Heart left ventricle (tissue), 16 donors: ENCODE data around the gene ANKRD30B. TPM values are rescaled to one million over a fixed set of nuclear protein-coding genes. Genes with fewer than 3 reads are reported as not detected.
A peak's percentile ranks its signal among the peaks of the same experiment; 100 is the strongest.
"Not testable (repeated sequence)": the region's sequence is repeated elsewhere in the genome, so short reads cannot be mapped to it uniquely, and the experiment has no call there.

Source experiments
- ATAC-seq, 4 donors: fragments of 200-7000 bp; cut with Tn5 transposase; one replicate each; pipeline ENCODE4 v1.9.1; 2020 to 2022; ENCODE audit warnings: moderate library complexity in 4 of 4, mild to moderate bottlenecking in 3 of 4, moderate number of reproducible peaks in 1 of 4
- DNase-seq, 5 donors: peaks; one replicate each; pipeline ENCODE4 v3.0.0-alpha.2; 2020
- H3K27ac ChIP-seq, 12 donors: fragments of 200-600 bp; sonication (generic) in 4 of 12; one replicate each; pipeline versions ENCODE4 v1.5.0 to v1.8.0; 2016 to 2022; ENCODE audit warnings: mild to moderate bottlenecking in 2 of 12
- H3K27me3 ChIP-seq, 9 donors: fragments of 200-600 bp; sonication (generic) in 2 of 9; one replicate each; pipeline versions ENCODE4 v1.5.1 to v1.8.0; 2016 to 2022; ENCODE audit warnings: mild to moderate bottlenecking in 3 of 9
- H3K36me3 ChIP-seq, 9 donors: fragments of 200-600 bp; sonication (generic) in 2 of 9; one replicate each; pipeline versions ENCODE4 v1.5.0 to v1.8.0; 2018 to 2022; ENCODE audit warnings: mild to moderate bottlenecking in 2 of 9
- H3K4me1 ChIP-seq, 12 donors: fragments of 200-600 bp; sonication (generic) in 4 of 12; one replicate each; pipeline versions ENCODE4 v1.5.0 to v1.8.0; 2016 to 2022; ENCODE audit warnings: mild to moderate bottlenecking in 3 of 12
- H3K4me3 ChIP-seq, 12 donors: fragments of 200-600 bp; sonication (generic) in 4 of 12; one replicate each; pipeline versions ENCODE4 v1.5.0 to v1.8.0; 2017 to 2022; ENCODE audit warnings: mild to moderate bottlenecking in 9 of 12, moderate library complexity in 4 of 12
- H3K9me3 ChIP-seq, 12 donors: fragments of 200-600 bp; sonication (generic) in 4 of 12; one replicate each; pipeline versions ENCODE4 v1.5.0 to v1.8.0; 2016 to 2022; ENCODE audit warnings: mild to moderate bottlenecking in 1 of 12
- POLR2A ChIP-seq, 2 donors: fragments of 450-650 bp; IDR thresholded peaks; one replicate each; pipeline ENCODE4 v1.6.1; 2017; ENCODE audit warnings: antibody characterized with exemption in 2 of 2, mild to moderate bottlenecking in 2 of 2, moderate library complexity in 2 of 2
- WGBS, 4 donors: extraction: QIAGEN DNeasy Blood & Tissue Kit in 2 of 4; methylation state at CpG; one replicate each; pipeline versions ENCODE4 v1.1.5 to v1.1.7; 2013 to 2018; 5-methylcytosine and 5-hydroxymethylcytosine counted together
- intact Hi-C, 10 donors: fragments of 100-400 bp; cut with DNase I; formaldehyde crosslinking; loops; one replicate each; pipeline versions ENCODE4 v1.11.1 to v1.14.2; 2022
- long read RNA-seq, 3 donors: library from polyadenylated mRNA; unstranded; transcript quantifications; one replicate each; pipeline ENCODE4 v2.0.0, GENCODE V29; 2020 to 2021
- polyA plus RNA-seq, 2 donors: library from polyadenylated mRNA; stranded (reverse); fragments of 200-250 nt; gene quantifications; one replicate each; pipeline ENCODE4 v1.2.3, GENCODE V29; 2013
- total RNA-seq, 9 donors: library from RNA; depleted of rRNA in 2 of 9; stranded (reverse); fragments of >200 nt in 2 of 9; fragmentation: NEBNext Ultra II Directional in 3 of 9; extraction: Animal tissue kit (Norgen Biotek cat#: 25700) in 3 of 9; gene quantifications; one replicate each; pipeline versions ENCODE4 v1.1.0 to v1.2.4, GENCODE V29; 2016 to 2023
- TF ChIP-seq, protein P1 (sequence below), 12 donors: fragments of 200-600 bp; sonication (generic) in 4 of 12; IDR thresholded peaks; one replicate each; pipeline versions ENCODE4 v1.5.0 to v1.8.0; 2018 to 2022; ENCODE audit warnings: antibody characterized with exemption in 12 of 12, mild to moderate bottlenecking in 5 of 12
- donor health status: ischemic (EF 13 %, LVEDD 7.1; RV severe dilation, severe dysfunction).
- donor health status: healthy with polysubstance abuse.
- donor health status: DM: no; HTN: yes; CAD: no.
- donor health status: DM: no; HTN: no; CAD: no.
- donor health status: ischemic (EF 25% LVEDD 6.9; RV normal size, moderate dysfunction).
- donor health status: ischemic (EF 25% LVEDD 5.7; RV mildly dilated, moderate dysfunction).
- donor health status: healthy.
- donor health status: DM: yes; HTN: yes; CAD: no.
- donor health status: ischemic (EF 35%, LVEDD 5.7; RV mildly dilated, moderate dysfunction).
- donor health status: nonischemic (EF 11% LVEDD 7.7; RV severe dilation, severe dysfunction).
- donor health status: DM: yes; HTN: yes; CAD: no.
- donor health status: PGD.
- donor health status: ischemic (EF 29% LVEDD 5.4; RV normal size, mild dysfunction).
- donor health status: nonischemic (EF 23%, LVEDD 6.1; RV moderate dilation, normal function).

Gene ANKRD30B
- total RNA-seq (under 1 TPM in 2 of 9 donors, not detected in 7; 0.06 to 0.27 TPM), polyA plus RNA-seq (not detected)
- long read RNA-seq, donor 1, result 0 reads
- long read RNA-seq, donor 2, result 0 reads
- long read RNA-seq, donor 3, result 0 reads

- DNase-seq (no peak), ATAC-seq (peak in 1 of 4 donors; percentile 39)
- H3K27me3 ChIP-seq, result peaks cover 0 to 23% (median 4%) of the 10 kb centered on the region in 9 donors
- H3K27ac ChIP-seq, result no peak within 1 kb of the TSS
- WGBS, 4 donors, result 10 to 24% (median 15%) methylated on average over 29 to 79 of the region's 79 CpGs
- no peak within 1 kb of the TSS for H3K4me3 ChIP-seq
- H3K4me1 ChIP-seq, result peaks cover 0 to 4% (median 0%) of the 10 kb centered on the region in 12 donors
- intact Hi-C loops, result no loop called here
- peaks cover 0 to 4% (median 0%) of the 10 kb centered on the region in 12 donors for H3K9me3 ChIP-seq
- TF ChIP-seq, protein P1, sequence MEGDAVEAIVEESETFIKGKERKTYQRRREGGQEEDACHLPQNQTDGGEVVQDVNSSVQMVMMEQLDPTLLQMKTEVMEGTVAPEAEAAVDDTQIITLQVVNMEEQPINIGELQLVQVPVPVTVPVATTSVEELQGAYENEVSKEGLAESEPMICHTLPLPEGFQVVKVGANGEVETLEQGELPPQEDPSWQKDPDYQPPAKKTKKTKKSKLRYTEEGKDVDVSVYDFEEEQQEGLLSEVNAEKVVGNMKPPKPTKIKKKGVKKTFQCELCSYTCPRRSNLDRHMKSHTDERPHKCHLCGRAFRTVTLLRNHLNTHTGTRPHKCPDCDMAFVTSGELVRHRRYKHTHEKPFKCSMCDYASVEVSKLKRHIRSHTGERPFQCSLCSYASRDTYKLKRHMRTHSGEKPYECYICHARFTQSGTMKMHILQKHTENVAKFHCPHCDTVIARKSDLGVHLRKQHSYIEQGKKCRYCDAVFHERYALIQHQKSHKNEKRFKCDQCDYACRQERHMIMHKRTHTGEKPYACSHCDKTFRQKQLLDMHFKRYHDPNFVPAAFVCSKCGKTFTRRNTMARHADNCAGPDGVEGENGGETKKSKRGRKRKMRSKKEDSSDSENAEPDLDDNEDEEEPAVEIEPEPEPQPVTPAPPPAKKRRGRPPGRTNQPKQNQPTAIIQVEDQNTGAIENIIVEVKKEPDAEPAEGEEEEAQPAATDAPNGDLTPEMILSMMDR (IDR thresholded peaks at IDR 0.05), result no peak
- no peak for TF ChIP-seq POLR2A (IDR thresholded peaks at IDR 0.05)
- H3K36me3 ChIP-seq, result no peaks in the 10 kb centered on the region
These were observed at the start of gene ANKRD30B for GRCh38 chr18:14747513-14748474. Gene ANKRD30B (plus strand): TSS chr18:14748172. CDS start chr18:14748420, 248 bp downstream.

DNA sequence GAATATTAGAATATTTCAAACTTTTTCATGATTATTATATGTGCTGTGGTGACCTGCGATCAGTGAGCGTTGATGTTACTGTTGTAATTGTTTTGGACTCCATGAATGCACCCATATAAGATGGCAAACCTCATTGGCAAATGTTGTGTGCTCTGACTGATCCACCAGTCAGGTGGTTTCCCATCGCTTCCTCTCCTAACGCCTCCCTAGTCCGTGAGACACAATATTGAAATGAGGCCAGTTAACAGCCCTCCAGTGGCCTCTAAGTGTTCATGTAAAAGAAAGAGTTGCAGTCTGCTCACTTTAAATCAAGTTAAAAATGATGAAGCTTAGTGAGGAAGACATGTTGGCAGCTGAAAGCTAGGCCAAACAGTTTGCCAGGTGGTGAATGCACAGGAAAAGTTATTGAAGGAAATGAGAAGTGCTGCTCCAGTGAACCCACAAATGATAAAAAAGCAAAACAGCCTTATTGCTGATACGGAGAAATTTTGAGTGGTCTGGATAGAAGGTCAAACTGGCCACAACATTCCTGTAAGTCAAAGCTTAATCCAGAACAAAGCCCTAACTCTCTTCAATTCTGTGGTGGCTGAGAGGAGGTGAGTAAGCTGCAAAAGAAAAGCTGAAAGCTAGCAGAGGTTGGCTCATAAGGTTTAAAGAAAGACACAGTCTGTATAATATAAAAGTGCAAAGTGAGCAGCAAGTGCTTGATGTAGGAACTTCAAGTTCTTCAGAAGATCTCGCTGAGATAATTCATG lies 46.5 kb upstream of the ANKRD30B start:
- H3K27ac ChIP-seq, H3K4me1 ChIP-seq, H3K4me3 ChIP-seq, ATAC-seq, intact Hi-C loops, H3K27me3 ChIP-seq, DNase-seq, H3K9me3 ChIP-seq, H3K36me3 ChIP-seq: not testable (repeated sequence)
- WGBS, 4 donors, result 67 to 77% (median 75%) methylated on average over 7 of the region's 7 CpGs

DNA sequence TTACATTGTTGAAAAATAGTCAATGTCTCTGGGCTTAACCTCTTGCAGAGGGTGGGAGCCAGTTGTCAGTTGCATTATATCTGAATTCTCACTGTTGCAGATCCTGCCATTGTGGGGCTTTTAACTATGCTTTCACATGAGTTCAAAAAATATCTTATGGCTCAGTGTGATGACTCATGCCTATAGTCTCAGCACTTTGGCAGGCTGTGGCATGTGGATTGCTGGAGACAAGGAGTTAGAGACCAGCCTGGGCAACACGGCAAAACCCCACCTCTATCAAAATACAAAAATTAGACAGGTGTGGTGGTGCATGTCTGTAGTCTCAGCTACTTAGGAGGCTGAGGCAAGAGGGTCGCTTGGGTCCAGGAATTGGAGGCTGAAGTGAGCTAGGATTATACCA lies 38.2 kb upstream of the ANKRD30B start:
- H3K27me3 ChIP-seq, H3K9me3 ChIP-seq, H3K4me1 ChIP-seq, H3K36me3 ChIP-seq, H3K4me3 ChIP-seq, DNase-seq, ATAC-seq, H3K27ac ChIP-seq, intact Hi-C loops: not testable (repeated sequence)
- 54 to 67% (median 60%) methylated on average over 2 of the region's 2 CpGs for WGBS, 4 donors

- ATAC-seq, DNase-seq, H3K9me3 ChIP-seq, H3K4me1 ChIP-seq, H3K27me3 ChIP-seq, H3K4me3 ChIP-seq, H3K27ac ChIP-seq, H3K36me3 ChIP-seq, intact Hi-C loops: not testable (repeated sequence)
These were observed 26.4 kb upstream of the ANKRD30B start for GRCh38 chr18:14721569-14721968.

- DNase-seq, H3K4me1 ChIP-seq, intact Hi-C loops, H3K36me3 ChIP-seq, ATAC-seq, H3K9me3 ChIP-seq, H3K27me3 ChIP-seq, H3K4me3 ChIP-seq, H3K27ac ChIP-seq: not testable (repeated sequence)
- 31 to 47% (median 40%) methylated on average over 1 of the region's 1 CpG for WGBS, 4 donors
These were observed 8.9 kb upstream of the ANKRD30B start for GRCh38 chr18:14739056-14739455.

DNA sequence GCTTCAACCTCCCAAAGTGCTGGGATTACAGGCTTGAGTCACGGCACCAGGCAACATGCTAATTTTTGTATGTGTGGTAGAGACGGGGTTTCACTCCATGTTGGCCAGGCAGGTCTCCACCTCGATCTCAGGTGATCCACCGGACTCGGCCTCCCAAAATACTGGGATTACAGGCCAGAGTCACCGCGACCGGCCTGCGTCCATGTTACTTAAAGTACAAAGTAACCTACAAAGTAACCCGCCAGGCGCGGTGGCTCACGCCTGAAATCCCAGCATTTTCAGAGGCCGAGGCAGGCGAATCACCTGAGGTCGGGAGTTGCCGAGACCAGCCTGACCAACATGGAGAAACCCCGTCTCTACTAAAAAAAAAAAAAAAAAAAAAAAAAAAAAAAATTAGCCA lies 1.1 kb upstream of the ANKRD30B start:
- Histone ChIP-seq H3K4me3 (no peak overlapping the region), H3K27me3 (peaks cover 0 to 23% (median 4%) of the 10 kb centered on the region in 9 donors), H3K4me1 (peaks cover 0 to 4% (median 0%) of the 10 kb centered on the region in 12 donors), H3K36me3 (no peaks in the 10 kb centered on the region), H3K27ac (no peak overlapping the region), H3K9me3 (peaks cover 0 to 4% (median 0%) of the 10 kb centered on the region in 12 donors)
- intact Hi-C loops, result no loop called here
- ATAC-seq (no peak), DNase-seq (no peak)
- WGBS, 4 donors, result 85 to 98% (median 94%) methylated on average over 7 to 18 of the region's 18 CpGs
- TF ChIP-seq, protein P1 (IDR thresholded peaks at IDR 0.05), result no peak
- TF ChIP-seq POLR2A (IDR thresholded peaks at IDR 0.05), result no peak
